MM.1S (cell line): ENCODE data around the gene FAF1.
"Not testable (repeated sequence)": the region's sequence is repeated elsewhere in the genome, so short reads cannot be mapped to it uniquely, and the experiment has no call there.

Experiments used
- DNase-seq: peaks from one replicate; pipeline ENCODE4 v3.0.0-alpha.2; 2015
- H2AFZ ChIP-seq: fragments of 300-600 bp; sonication (generic); 2 replicates; pipeline ENCODE4 v1.6.0; 2016; ENCODE audit warnings: antibody characterized with exemption, low read length
- H3F3A ChIP-seq: fragments of 300-600 bp; sonication (generic); 2 replicates; pipeline ENCODE4 v1.6.1; 2016; ENCODE audit warnings: mild to moderate bottlenecking, antibody characterized with exemption, low read length, moderate library complexity, mixed read lengths; ENCODE audit not compliant: insufficient read depth
- H3K27ac ChIP-seq: fragments of 300-600 bp; sonication (generic); 2 replicates; pipeline ENCODE4 v1.5.1; 2016; ENCODE audit warnings: mild to moderate bottlenecking, low read length
- H3K27me3 ChIP-seq: fragments of 300-600 bp; sonication (generic); replicated peaks from 2 replicates; pipeline ENCODE4 v1.6.0; 2016; ENCODE audit warnings: low read length; ENCODE audit not compliant: insufficient read depth
- H3K36me3 ChIP-seq: fragments of 300-600 bp; sonication (generic); replicated peaks from 2 replicates; pipeline ENCODE4 v1.6.1; 2016; ENCODE audit warnings: mild to moderate bottlenecking, low read length, mixed read lengths; ENCODE audit not compliant: insufficient read depth
- H3K4me1 ChIP-seq: fragments of 300-600 bp; sonication (generic); 2 replicates; pipeline ENCODE4 v1.6.1; 2016; ENCODE audit warnings: low read length, mixed read lengths
- H3K4me2 ChIP-seq: fragments of 300-600 bp; sonication (generic); 2 replicates; pipeline ENCODE4 v1.6.0; 2016; ENCODE audit warnings: low read depth, low read length
- H3K4me3 ChIP-seq: fragments of 300-600 bp; sonication (generic); 2 replicates; pipeline ENCODE4 v1.5.1; 2016; ENCODE audit warnings: low read length, mixed read lengths
- H3K79me2 ChIP-seq: fragments of 300-600 bp; sonication (generic); 2 replicates; pipeline ENCODE4 v1.6.1; 2016; ENCODE audit warnings: mixed run types, low read length, mixed read lengths
- H3K9ac ChIP-seq: fragments of 300-600 bp; sonication (generic); 2 replicates; pipeline ENCODE4 v1.6.1; 2016; ENCODE audit warnings: low read length, mixed read lengths
- H3K9me2 ChIP-seq: fragments of 300-600 bp; sonication (generic); replicated peaks from 2 replicates; pipeline ENCODE4 v1.6.1; 2016; ENCODE audit warnings: mild to moderate bottlenecking, low read length, mixed read lengths; ENCODE audit not compliant: insufficient read depth
- H3K9me3 ChIP-seq: fragments of 300-600 bp; sonication (generic); replicated peaks from 2 replicates; pipeline ENCODE4 v1.6.1; 2016; ENCODE audit warnings: mild to moderate bottlenecking, low read length, mixed read lengths; ENCODE audit not compliant: insufficient read depth
- H4K20me1 ChIP-seq: fragments of 300-600 bp; sonication (generic); 2 replicates; pipeline ENCODE4 v1.6.1; 2016; ENCODE audit warnings: mild to moderate bottlenecking, low read length, moderate library complexity, mixed read lengths; ENCODE audit not compliant: insufficient read depth
- CTCF ChIP-seq: fragments of 300-600 bp; sonication (generic); IDR thresholded peaks from 2 replicates; pipeline ENCODE4 v1.5.1; 2016; ENCODE audit warnings: antibody characterized with exemption, low read length, mixed read lengths
- EZH2 ChIP-seq: fragments of 300-600 bp; sonication (generic); optimal IDR thresholded peaks from 2 replicates; pipeline ENCODE3; 2017; ENCODE audit warnings: low read depth, mild to moderate bottlenecking, antibody characterized with exemption, low read length, mixed read lengths
- EZH2phosphoT487 ChIP-seq: fragments of 300-600 bp; sonication (generic); IDR thresholded peaks from 2 replicates; pipeline ENCODE4 v1.6.1; 2018; ENCODE audit warnings: antibody characterized with exemption, low read length

FAF1 gene

GRCh38 chr1:50955116-50955515, 5.0 kb downstream of the FAF1 start:
- Histone ChIP-seq H3K4me3 (no peak overlapping the region), H3K4me1 (no peaks in the 10 kb centered on the region), H3K9me2 (no peaks in the 10 kb centered on the region), H3K27me3 (no peaks in the 10 kb centered on the region), H4K20me1 (no peaks in the 10 kb centered on the region), H2AFZ (no peak overlapping the region), H3K36me3 (no peaks in the 10 kb centered on the region), H3K79me2 (no peaks in the 10 kb centered on the region), H3F3A (no peaks in the 10 kb centered on the region), H3K9ac (no peak overlapping the region), H3K27ac (no peak overlapping the region), H3K4me2 (no peak overlapping the region), H3K9me3 (no peaks in the 10 kb centered on the region)
- DNase-seq, result no peak
- TF ChIP-seq EZH2, result no peak

GRCh38 chr1:50952566-50952965, 7.5 kb downstream of the FAF1 start:
- not testable (repeated sequence) for H3K9me2 ChIP-seq, H4K20me1 ChIP-seq, H3K27ac ChIP-seq, H2AFZ ChIP-seq, H3F3A ChIP-seq, H3K27me3 ChIP-seq, H3K4me1 ChIP-seq, H3K79me2 ChIP-seq, H3K4me2 ChIP-seq, H3K9ac ChIP-seq, DNase-seq, H3K9me3 ChIP-seq, H3K36me3 ChIP-seq, H3K4me3 ChIP-seq

- H2AFZ ChIP-seq, result no peak overlapping the region
- H3K4me3 ChIP-seq, result no peak overlapping the region
- no peaks in the 10 kb centered on the region for H3K9me3 ChIP-seq
- no peaks in the 10 kb centered on the region for H3F3A ChIP-seq
- TF ChIP-seq EZH2 (no peak), CTCF (no peak), EZH2phosphoT487 (no peak)
- H3K4me1 ChIP-seq, result no peaks in the 10 kb centered on the region
- H3K9ac ChIP-seq, result no peak overlapping the region
- H3K4me2 ChIP-seq, result no peak overlapping the region
- H3K36me3 ChIP-seq, result no peaks in the 10 kb centered on the region
- no peaks in the 10 kb centered on the region for H3K27me3 ChIP-seq
- H3K79me2 ChIP-seq, result no peaks in the 10 kb centered on the region
- H4K20me1 ChIP-seq, result no peaks in the 10 kb centered on the region
- no peak for DNase-seq
- no peak overlapping the region for H3K27ac ChIP-seq
- no peaks in the 10 kb centered on the region for H3K9me2 ChIP-seq
Measured at GRCh38 chr1:50950396-50950795, 9.7 kb downstream of the FAF1 start.

GRCh38 chr1:50949286-50949982, 10.6 kb downstream of the FAF1 start:
- H2AFZ ChIP-seq, result no peak overlapping the region
- no peaks in the 10 kb centered on the region for H3K4me1 ChIP-seq
- no peak for TF ChIP-seq EZH2
- no peak for TF ChIP-seq CTCF
- no peak for TF ChIP-seq EZH2phosphoT487
- H3K4me3 ChIP-seq, result no peak overlapping the region
- DNase-seq, result no peak
- no peak overlapping the region for H3K4me2 ChIP-seq
- no peaks in the 10 kb centered on the region for H3F3A ChIP-seq
- no peaks in the 10 kb centered on the region for H3K79me2 ChIP-seq
- H3K27ac ChIP-seq, result no peak overlapping the region
- H3K9ac ChIP-seq, result no peak overlapping the region
- no peaks in the 10 kb centered on the region for H3K9me2 ChIP-seq
- H3K36me3 ChIP-seq, result no peaks in the 10 kb centered on the region
- no peaks in the 10 kb centered on the region for H3K9me3 ChIP-seq
- H4K20me1 ChIP-seq, result no peaks in the 10 kb centered on the region
- no peaks in the 10 kb centered on the region for H3K27me3 ChIP-seq
